Heart left ventricle (tissue), 16 donors: ENCODE measurements around the gene SEPTIN10. TPM values are rescaled to one million over a fixed set of nuclear protein-coding genes. Genes with fewer than 3 reads are reported as not detected.

Source experiments
- ATAC-seq, 4 donors: fragments of 200-7000 bp; cut with Tn5 transposase; one replicate each; pipeline ENCODE4 v1.9.1; 2020 to 2022; ENCODE audit warnings: moderate library complexity in 4 of 4, mild to moderate bottlenecking in 3 of 4, moderate number of reproducible peaks in 1 of 4
- DNase-seq, 5 donors: peaks; one replicate each; pipeline ENCODE4 v3.0.0-alpha.2; 2020
- H3K27ac ChIP-seq, 12 donors: fragments of 200-600 bp; sonication (generic) in 4 of 12; one replicate each; pipeline versions ENCODE4 v1.5.0 to v1.8.0; 2016 to 2022; ENCODE audit warnings: mild to moderate bottlenecking in 2 of 12
- H3K27me3 ChIP-seq, 9 donors: fragments of 200-600 bp; sonication (generic) in 2 of 9; one replicate each; pipeline versions ENCODE4 v1.5.1 to v1.8.0; 2016 to 2022; ENCODE audit warnings: mild to moderate bottlenecking in 3 of 9
- H3K36me3 ChIP-seq, 9 donors: fragments of 200-600 bp; sonication (generic) in 2 of 9; one replicate each; pipeline versions ENCODE4 v1.5.0 to v1.8.0; 2018 to 2022; ENCODE audit warnings: mild to moderate bottlenecking in 2 of 9
- H3K4me1 ChIP-seq, 12 donors: fragments of 200-600 bp; sonication (generic) in 4 of 12; one replicate each; pipeline versions ENCODE4 v1.5.0 to v1.8.0; 2016 to 2022; ENCODE audit warnings: mild to moderate bottlenecking in 3 of 12
- H3K4me3 ChIP-seq, 12 donors: fragments of 200-600 bp; sonication (generic) in 4 of 12; one replicate each; pipeline versions ENCODE4 v1.5.0 to v1.8.0; 2017 to 2022; ENCODE audit warnings: mild to moderate bottlenecking in 9 of 12, moderate library complexity in 4 of 12
- H3K9me3 ChIP-seq, 12 donors: fragments of 200-600 bp; sonication (generic) in 4 of 12; one replicate each; pipeline versions ENCODE4 v1.5.0 to v1.8.0; 2016 to 2022; ENCODE audit warnings: mild to moderate bottlenecking in 1 of 12
- CTCF ChIP-seq, 12 donors: fragments of 200-600 bp; sonication (generic) in 4 of 12; IDR thresholded peaks; one replicate each; pipeline versions ENCODE4 v1.5.0 to v1.8.0; 2018 to 2022; ENCODE audit warnings: antibody characterized with exemption in 12 of 12, mild to moderate bottlenecking in 5 of 12
- POLR2A ChIP-seq, 2 donors: fragments of 450-650 bp; IDR thresholded peaks; one replicate each; pipeline ENCODE4 v1.6.1; 2017; ENCODE audit warnings: antibody characterized with exemption in 2 of 2, mild to moderate bottlenecking in 2 of 2, moderate library complexity in 2 of 2
- WGBS, 4 donors: extraction: QIAGEN DNeasy Blood & Tissue Kit in 2 of 4; methylation state at CpG; one replicate each; pipeline versions ENCODE4 v1.1.5 to v1.1.7; 2013 to 2018; 5-methylcytosine and 5-hydroxymethylcytosine counted together
- intact Hi-C, 10 donors: fragments of 100-400 bp; cut with DNase I; formaldehyde crosslinking; loops; one replicate each; pipeline versions ENCODE4 v1.11.1 to v1.14.2; 2022
- polyA plus RNA-seq, 2 donors: library from polyadenylated mRNA; stranded (reverse); fragments of 200-250 nt; gene quantifications; one replicate each; pipeline ENCODE4 v1.2.3, GENCODE V29; 2013
- total RNA-seq, 9 donors: library from RNA; depleted of rRNA in 2 of 9; stranded (reverse); fragments of >200 nt in 2 of 9; fragmentation: NEBNext Ultra II Directional in 3 of 9; extraction: Animal tissue kit (Norgen Biotek cat#: 25700) in 3 of 9; gene quantifications; one replicate each; pipeline versions ENCODE4 v1.1.0 to v1.2.4, GENCODE V29; 2016 to 2023
- donor health status: ischemic (EF 13 %, LVEDD 7.1; RV severe dilation, severe dysfunction).
- donor health status: healthy with polysubstance abuse.
- donor health status: DM: no; HTN: yes; CAD: no.
- donor health status: DM: no; HTN: no; CAD: no.
- donor health status: ischemic (EF 25% LVEDD 6.9; RV normal size, moderate dysfunction).
- donor health status: ischemic (EF 25% LVEDD 5.7; RV mildly dilated, moderate dysfunction).
- donor health status: healthy.
- donor health status: DM: yes; HTN: yes; CAD: no.
- donor health status: ischemic (EF 35%, LVEDD 5.7; RV mildly dilated, moderate dysfunction).
- donor health status: nonischemic (EF 11% LVEDD 7.7; RV severe dilation, severe dysfunction).
- donor health status: DM: yes; HTN: yes; CAD: no.
- donor health status: PGD.
- donor health status: ischemic (EF 29% LVEDD 5.4; RV normal size, mild dysfunction).
- donor health status: nonischemic (EF 23%, LVEDD 6.1; RV moderate dilation, normal function).

Gene SEPTIN10
- total and polyA plus RNA-seq, 11 donors: 13.5 to 84.6 (median 49.8) TPM

- Histone ChIP-seq H3K4me3 (no peak overlapping the region), H3K9me3 (no peaks in the 10 kb centered on the region), H3K27ac (no peak overlapping the region), H3K27me3 (no peaks in the 10 kb centered on the region), H3K4me1 (peaks cover 0 to 4% (median 0%) of the 10 kb centered on the region in 12 donors), H3K36me3 (no peaks in the 10 kb centered on the region)
- TF ChIP-seq CTCF (IDR thresholded peaks at IDR 0.05) (no peak), POLR2A (IDR thresholded peaks at IDR 0.05) (no peak)
- WGBS, 4 donors: 81 to 86% (median 85%) methylated on average over 14 of the region's 14 CpGs
- no peak for DNase-seq
- intact Hi-C loops: no loop called here
- no peak for ATAC-seq
Observed at GRCh38 chr2:109649736-109650695, 36.2 kb upstream of the SEPTIN10 start.

GRCh38 chr2:109648041-109648527 is 34.3 kb upstream of the SEPTIN10 start:
- intact Hi-C loops: no loop called here
- Histone ChIP-seq H3K4me3 (no peak overlapping the region), H3K9me3 (no peaks in the 10 kb centered on the region), H3K36me3 (no peaks in the 10 kb centered on the region), H3K27ac (no peak overlapping the region), H3K27me3 (no peaks in the 10 kb centered on the region), H3K4me1 (peaks cover 0 to 18% (median 6%) of the 10 kb centered on the region in 12 donors)
- TF ChIP-seq POLR2A (IDR thresholded peaks at IDR 0.05) (no peak), CTCF (IDR thresholded peaks at IDR 0.05) (no peak)
- WGBS, 4 donors: 85 to 91% (median 88%) methylated on average over 8 of the region's 8 CpGs
- no peak for DNase-seq
- no peak for ATAC-seq

- no peak for TF ChIP-seq POLR2A (IDR thresholded peaks at IDR 0.05)
- TF ChIP-seq CTCF (IDR thresholded peaks at IDR 0.05): no peak
- H3K9me3 ChIP-seq: no peaks in the 10 kb centered on the region
- intact Hi-C loops: no loop called here
- DNase-seq (no peak), ATAC-seq (no peak)
- H3K4me1 ChIP-seq: peaks cover 0 to 18% (median 6%) of the 10 kb centered on the region in 12 donors
- 94 to 98% (median 97%) methylated on average over 7 of the region's 7 CpGs for WGBS, 4 donors
- no peaks in the 10 kb centered on the region for H3K27me3 ChIP-seq
- no peak overlapping the region for H3K27ac ChIP-seq
- no peak overlapping the region for H3K4me3 ChIP-seq
- no peaks in the 10 kb centered on the region for H3K36me3 ChIP-seq
Observed at GRCh38 chr2:109647636-109648035, 33.9 kb upstream of the SEPTIN10 start.

GRCh38 chr2:109646961-109647360 is 33.2 kb upstream of the SEPTIN10 start:
- ATAC-seq: no peak
- Histone ChIP-seq H3K4me1 (peaks cover 0 to 18% (median 6%) of the 10 kb centered on the region in 12 donors), H3K36me3 (no peaks in the 10 kb centered on the region), H3K27me3 (no peaks in the 10 kb centered on the region), H3K9me3 (no peaks in the 10 kb centered on the region), H3K27ac (no peak overlapping the region), H3K4me3 (no peak overlapping the region)
- intact Hi-C loops: no loop called here
- DNase-seq: no peak
- 83 to 91% (median 87%) methylated on average over 8 of the region's 8 CpGs for WGBS, 4 donors
- TF ChIP-seq POLR2A (IDR thresholded peaks at IDR 0.05) (no peak), CTCF (IDR thresholded peaks at IDR 0.05) (no peak)
